ENCODE measurements around the gene IRAG1. TPM values are rescaled to one million over a fixed set of nuclear protein-coding genes. Genes with fewer than 3 reads are reported as not detected.

The IRAG1 gene
- total RNA-seq, 2 experiments from 2014 or later = not detected

- Mint-ChIP-seq H3K27ac (no peak overlapping the region), H3K4me3 (no peak overlapping the region), H3K27me3 (peaks cover 25% of the 10 kb centered on the region), H3K9me3 (ENCODE audit: low read depth) (no peaks in the 10 kb centered on the region), H3K4me1 (no peaks in the 10 kb centered on the region), H3K36me3 (ENCODE audit: low read depth) (no peaks in the 10 kb centered on the region)
- DNase-seq = no peak
- intact Hi-C loops (cut with DNase I, micrococcal nuclease) = no loop called here
- ATAC-seq = no peak
- POLR2A ChIA-PET = no interaction called here
- CTCF ChIA-PET = interaction anchor here (1.5 kb wide), 1 partner anchor 10 kb away, joined by 4 read pairs; no protein-coding TSS in a partner anchor
These were observed 13.9 kb downstream of the IRAG1 start for GRCh38 chr11:10679644-10680043.

DNA sequence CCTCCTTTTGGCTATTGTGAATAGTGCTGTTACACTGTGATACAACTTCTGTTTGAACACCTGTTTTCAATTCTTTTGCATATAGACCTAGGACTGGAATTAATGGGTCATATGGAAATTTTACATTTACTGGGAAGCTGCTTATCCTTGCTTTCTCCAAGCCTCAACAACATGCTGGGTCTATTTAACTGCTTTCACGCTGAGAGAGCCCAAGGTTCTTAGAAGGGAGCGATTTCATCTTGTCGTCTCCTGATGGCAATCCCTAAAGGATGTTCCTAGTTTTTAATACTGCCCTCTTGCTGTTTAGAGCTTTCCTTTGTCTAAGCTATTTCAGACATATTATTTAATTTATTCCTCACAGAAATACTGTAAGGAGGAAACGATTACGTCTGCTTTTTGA, 15.5 kb downstream of the IRAG1 start:
- ChIA-PET POLR2A (no interaction called here), CTCF (interaction anchor here (1.2 to 1.4 kb wide), 2 partner anchors 15 to 41 kb away, joined by 3 read pairs; partner anchors contain the start of gene IRAG1)
- Mint-ChIP-seq H3K9me3 (ENCODE audit: low read depth) (no peaks in the 10 kb centered on the region), H3K27ac (no peak overlapping the region), H3K36me3 (ENCODE audit: low read depth) (no peaks in the 10 kb centered on the region), H3K27me3 (peaks cover 37% of the 10 kb centered on the region), H3K4me1 (peaks cover 3% of the 10 kb centered on the region), H3K4me3 (no peak overlapping the region)
- DNase-seq (no peak), ATAC-seq (no peak)
- intact Hi-C loops (cut with DNase I, micrococcal nuclease) = no loop called here

- ChIA-PET POLR2A (no interaction called here), CTCF (no interaction called here)
- intact Hi-C loops (cut with DNase I, micrococcal nuclease) = no loop called here
- Mint-ChIP-seq H3K27ac (no peak overlapping the region), H3K4me3 (no peak overlapping the region), H3K27me3 (peaks cover 40% of the 10 kb centered on the region), H3K4me1 (peaks cover 3% of the 10 kb centered on the region), H3K9me3 (ENCODE audit: low read depth) (no peaks in the 10 kb centered on the region), H3K36me3 (ENCODE audit: low read depth) (no peaks in the 10 kb centered on the region)
- no peak for ATAC-seq
- DNase-seq = no peak
These were observed 16.6 kb downstream of the IRAG1 start for GRCh38 chr11:10676919-10677318.

DNA sequence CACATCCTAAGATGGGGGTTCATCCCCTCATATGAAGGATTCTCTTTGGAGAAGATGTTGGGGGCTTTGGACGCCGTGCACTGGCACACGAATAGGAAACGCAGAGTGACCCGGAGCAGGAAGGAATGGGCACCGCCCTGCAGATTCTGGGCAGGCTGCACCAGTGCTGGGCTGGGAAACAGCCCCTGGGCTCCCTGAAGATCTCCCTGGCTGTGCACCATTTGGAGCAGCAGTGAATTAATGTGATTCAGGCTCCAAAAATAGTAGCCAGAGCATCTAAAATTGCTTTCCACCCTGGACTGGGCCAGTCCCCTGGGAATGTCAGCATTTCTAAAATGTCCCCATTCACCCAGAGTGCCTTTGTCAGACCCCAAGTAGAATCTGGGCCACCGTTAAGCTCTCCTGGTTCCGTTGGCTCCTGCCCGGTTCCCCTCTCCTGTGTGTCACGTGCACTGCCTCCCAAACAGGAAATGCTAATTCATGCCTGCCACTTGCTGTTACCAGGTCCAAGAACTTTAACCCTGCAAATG, 18.6 kb downstream of the IRAG1 start:
- peaks cover 41% of the 10 kb centered on the region for H3K27me3 Mint-ChIP-seq
- POLR2A ChIA-PET = no interaction called here
- ATAC-seq = no peak
- no peaks in the 10 kb centered on the region for H3K36me3 Mint-ChIP-seq (ENCODE audit: low read depth)
- DNase-seq = no peak
- no peak overlapping the region for H3K27ac Mint-ChIP-seq
- intact Hi-C loops (cut with DNase I, micrococcal nuclease) = no loop called here
- no peak overlapping the region for H3K4me3 Mint-ChIP-seq
- no peaks in the 10 kb centered on the region for H3K9me3 Mint-ChIP-seq (ENCODE audit: low read depth)
- CTCF ChIA-PET = interaction anchor here (2.0 to 2.1 kb wide), 2 partner anchors 19 to 21 kb away, joined by 4 read pairs; partner anchors contain the start of gene IRAG1
- H3K4me1 Mint-ChIP-seq = peaks cover 3% of the 10 kb centered on the region

GRCh38 chr11:10674440-10674855, 19.1 kb downstream of the IRAG1 start:
- ATAC-seq = no peak
- POLR2A ChIA-PET = no interaction called here
- CTCF ChIA-PET = interaction anchor here (0.6 to 2.1 kb wide), 4 partner anchors 9 to 20 kb away, joined by 3 to 4 read pairs (median 4); partner anchors contain the start of gene IRAG1
- H3K4me3 Mint-ChIP-seq = no peak overlapping the region
- peaks cover 3% of the 10 kb centered on the region for H3K4me1 Mint-ChIP-seq
- intact Hi-C loops (cut with DNase I, micrococcal nuclease) = no loop called here
- no peak for DNase-seq
- H3K27ac Mint-ChIP-seq = no peak overlapping the region
- H3K27me3 Mint-ChIP-seq = peaks cover 39% of the 10 kb centered on the region
- H3K36me3 Mint-ChIP-seq (ENCODE audit: low read depth) = no peaks in the 10 kb centered on the region
- H3K9me3 Mint-ChIP-seq (ENCODE audit: low read depth) = no peaks in the 10 kb centered on the region

DNA sequence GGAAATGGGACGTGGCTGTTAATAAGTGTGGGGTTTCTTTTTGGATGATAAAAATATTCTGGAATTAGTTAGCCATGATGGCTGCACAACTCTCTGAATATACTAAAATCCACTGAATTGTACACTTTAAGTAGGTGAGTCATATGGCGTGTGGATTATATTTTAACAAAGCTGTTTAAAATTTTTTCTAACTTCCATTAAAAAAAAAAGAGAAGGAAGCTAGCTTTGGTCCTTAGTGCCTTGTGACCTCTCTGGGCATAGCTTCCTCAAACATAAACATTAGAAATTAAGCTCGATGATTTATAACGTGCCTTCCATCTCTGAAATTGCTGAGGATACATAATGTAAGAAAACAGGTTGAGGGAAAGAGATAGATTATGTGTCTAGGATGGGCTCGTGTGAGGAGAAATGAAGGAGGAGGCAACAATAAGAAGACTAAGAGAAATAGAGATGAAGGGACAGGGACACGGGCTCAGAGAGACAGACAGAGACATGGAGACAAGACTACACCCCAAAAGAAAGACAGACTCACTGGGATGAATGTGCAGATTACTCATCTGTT, 20.0 kb downstream of the IRAG1 start:
- ATAC-seq = no peak
- peaks cover 3% of the 10 kb centered on the region for H3K4me1 Mint-ChIP-seq
- no peaks in the 10 kb centered on the region for H3K36me3 Mint-ChIP-seq (ENCODE audit: low read depth)
- H3K9me3 Mint-ChIP-seq (ENCODE audit: low read depth) = no peaks in the 10 kb centered on the region
- no peak overlapping the region for H3K4me3 Mint-ChIP-seq
- H3K27ac Mint-ChIP-seq = no peak overlapping the region
- ChIA-PET POLR2A (no interaction called here), CTCF (interaction anchor here (1.6 to 2.1 kb wide), 3 partner anchors 11 to 20 kb away, joined by 3 to 4 read pairs (median 4); partner anchors contain the start of gene IRAG1)
- DNase-seq = no peak
- H3K27me3 Mint-ChIP-seq = peaks cover 36% of the 10 kb centered on the region
- intact Hi-C loops (cut with DNase I, micrococcal nuclease) = no loop called here

GRCh38 chr11:10670099-10670498, 23.5 kb downstream of the IRAG1 start:
- DNase-seq = no peak
- Mint-ChIP-seq H3K27ac (no peak overlapping the region), H3K36me3 (ENCODE audit: low read depth) (no peaks in the 10 kb centered on the region), H3K9me3 (ENCODE audit: low read depth) (no peaks in the 10 kb centered on the region), H3K4me3 (no peak overlapping the region), H3K4me1 (peaks cover 3% of the 10 kb centered on the region), H3K27me3 (peaks cover 19% of the 10 kb centered on the region)
- CTCF ChIA-PET = interaction anchor here (0.6 to 1.0 kb wide), 3 partner anchors 16 to 48 kb away, joined by 3 read pairs; no protein-coding TSS in a partner anchor
- POLR2A ChIA-PET = no interaction called here
- ATAC-seq = no peak
- intact Hi-C loops (cut with DNase I, micrococcal nuclease) = no loop called here

DNA sequence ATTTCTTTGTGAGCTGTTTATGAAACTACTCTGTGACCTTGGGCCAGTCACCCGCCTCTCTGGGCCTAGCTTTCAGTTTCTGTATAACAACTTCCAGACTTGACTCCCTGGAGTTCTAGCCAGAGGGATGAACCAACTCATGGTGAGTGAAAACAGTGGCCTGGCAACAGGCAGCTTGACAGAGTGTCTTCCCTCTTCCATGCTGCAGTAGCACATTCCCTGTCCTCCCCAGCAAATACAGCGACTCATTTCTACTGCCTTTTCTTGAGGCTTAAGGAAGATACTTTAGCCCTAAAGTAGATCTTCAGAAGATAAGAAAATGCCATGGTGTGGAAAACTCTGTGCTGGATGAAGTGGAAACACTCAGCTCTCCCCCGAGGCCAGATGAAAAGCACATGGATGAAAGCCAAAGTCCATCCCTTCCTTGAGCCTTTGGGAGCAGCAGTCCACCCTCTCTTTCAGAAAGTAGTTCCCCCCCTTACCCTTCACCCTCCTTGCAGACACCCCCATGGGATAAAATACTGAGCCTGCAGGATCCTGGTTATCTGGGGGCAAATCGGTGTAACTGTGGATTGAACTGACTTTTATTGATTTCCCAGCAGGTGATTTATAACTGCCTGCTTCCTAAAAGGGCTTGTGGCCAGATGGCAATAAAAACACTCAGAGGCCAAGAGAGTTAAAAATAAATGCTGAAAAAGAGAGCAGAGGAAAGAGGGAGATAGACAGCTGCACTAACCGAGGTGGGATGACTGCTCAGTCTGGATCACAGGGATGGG, 24.1 kb downstream of the IRAG1 start:
- CTCF ChIA-PET = interaction anchor here (0.8 to 1.0 kb wide), 3 partner anchors 16 to 86 kb away, joined by 3 read pairs; no protein-coding TSS in a partner anchor
- no peaks in the 10 kb centered on the region for H3K36me3 Mint-ChIP-seq (ENCODE audit: low read depth)
- H3K27me3 Mint-ChIP-seq = peaks cover 16% of the 10 kb centered on the region
- H3K4me3 Mint-ChIP-seq = no peak overlapping the region
- POLR2A ChIA-PET = no interaction called here
- peaks cover 1% of the 10 kb centered on the region for H3K4me1 Mint-ChIP-seq
- no peak overlapping the region for H3K27ac Mint-ChIP-seq
- no peaks in the 10 kb centered on the region for H3K9me3 Mint-ChIP-seq (ENCODE audit: low read depth)
- ATAC-seq (no peak), DNase-seq (no peak)
- intact Hi-C loops (cut with DNase I, micrococcal nuclease) = no loop called here

DNA sequence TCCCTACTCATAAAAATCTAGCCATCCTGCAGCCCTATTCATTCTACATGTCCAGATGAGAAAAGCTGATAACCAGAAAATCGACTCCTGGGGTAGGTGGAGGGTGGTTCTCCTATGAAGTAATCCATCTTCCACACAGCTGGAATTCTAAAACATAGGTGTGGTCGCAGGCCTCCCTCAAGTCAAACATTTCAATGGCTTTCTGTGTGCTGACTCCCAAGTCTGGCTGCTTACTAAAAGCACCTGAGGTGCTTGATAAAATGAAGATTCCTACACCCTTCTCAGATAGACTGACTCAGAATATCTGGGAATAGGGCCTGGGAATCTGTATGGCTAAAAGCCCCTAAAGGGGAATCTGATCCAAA, 26.1 kb downstream of the IRAG1 start:
- Mint-ChIP-seq H3K36me3 (ENCODE audit: low read depth) (no peaks in the 10 kb centered on the region), H3K27me3 (peaks cover 6% of the 10 kb centered on the region), H3K27ac (no peak overlapping the region), H3K4me3 (no peak overlapping the region), H3K4me1 (no peaks in the 10 kb centered on the region), H3K9me3 (ENCODE audit: low read depth) (no peaks in the 10 kb centered on the region)
- DNase-seq (no peak), ATAC-seq (no peak)
- intact Hi-C loops (cut with DNase I, micrococcal nuclease) = no loop called here
- CTCF ChIA-PET = interaction anchor here (6.1 kb wide), 1 partner anchor 13 kb away, joined by 30 read pairs; no protein-coding TSS in a partner anchor
- POLR2A ChIA-PET = no interaction called here

GRCh38 chr11:10666556-10667520, 26.7 kb downstream of the IRAG1 start:
- DNase-seq = no peak
- H3K4me1 Mint-ChIP-seq = no peaks in the 10 kb centered on the region
- ChIA-PET POLR2A (no interaction called here), CTCF (interaction anchor here (6.1 kb wide), 1 partner anchor 12 kb away, joined by 30 read pairs; no protein-coding TSS in a partner anchor)
- H3K36me3 Mint-ChIP-seq (ENCODE audit: low read depth) = no peaks in the 10 kb centered on the region
- H3K9me3 Mint-ChIP-seq (ENCODE audit: low read depth) = no peaks in the 10 kb centered on the region
- no peak overlapping the region for H3K4me3 Mint-ChIP-seq
- ATAC-seq = no peak
- no peak overlapping the region for H3K27ac Mint-ChIP-seq
- intact Hi-C loops (cut with DNase I, micrococcal nuclease) = no loop called here
- peaks cover 3% of the 10 kb centered on the region for H3K27me3 Mint-ChIP-seq

DNA sequence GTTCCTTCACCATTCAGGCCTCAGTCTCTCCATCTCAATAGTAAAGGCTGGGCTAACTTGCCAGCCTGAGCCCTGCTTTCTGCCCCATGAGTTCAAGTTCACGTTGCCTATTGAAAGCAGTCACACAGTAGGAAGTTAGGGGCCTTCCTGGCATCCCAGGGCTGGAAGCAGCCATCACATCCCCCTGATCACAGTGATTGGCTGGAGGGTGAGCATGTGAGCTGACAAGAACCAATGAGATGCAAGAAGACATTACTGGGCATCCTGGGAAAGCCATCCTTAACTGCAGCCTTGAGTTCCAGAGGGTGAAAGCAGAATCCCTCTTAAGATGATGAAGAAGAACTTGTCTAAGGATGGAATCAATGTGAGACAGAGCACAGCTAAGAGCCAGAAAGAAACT, 29.1 kb downstream of the IRAG1 start:
- ChIA-PET CTCF (interaction anchor here (6.1 kb wide), 1 partner anchor 10 kb away, joined by 30 read pairs; no protein-coding TSS in a partner anchor), POLR2A (no interaction called here)
- H3K4me3 Mint-ChIP-seq = no peak overlapping the region
- H3K36me3 Mint-ChIP-seq (ENCODE audit: low read depth) = no peaks in the 10 kb centered on the region
- no peak overlapping the region for H3K27ac Mint-ChIP-seq
- no peaks in the 10 kb centered on the region for H3K9me3 Mint-ChIP-seq (ENCODE audit: low read depth)
- peaks cover 2% of the 10 kb centered on the region for H3K27me3 Mint-ChIP-seq
- ATAC-seq (no peak), DNase-seq (no peak)
- H3K4me1 Mint-ChIP-seq = peaks cover 4% of the 10 kb centered on the region
- intact Hi-C loops (cut with DNase I, micrococcal nuclease) = no loop called here

All from activated CD4-positive, alpha-beta T cell treated with anti-CD3 and anti-CD28 coated beads for 36 hours (primary cell).